Caco-2 (cell line): ENCODE data around the gene ADGRG7. TPM values are rescaled to one million over a fixed set of nuclear protein-coding genes. Genes with fewer than 3 reads are reported as not detected.

Source experiments
- BruUV-seq: library from RNA; stranded (reverse); fragments of 400-500 nt; replicated peaks from 2 replicates; lab custom pipeline; 2021; lab: Mats Ljungman, UMichigan
- CTCF ChIA-PET: fragments of 300-600 bp; sonication (Branson Sonifier 250); formaldehyde crosslinking; loops from one replicate; lab custom pipeline; 2022; ENCODE audit warnings: antibody characterized with exemption; lab: Charles Lee
- POLR2A ChIA-PET: fragments of 300-600 bp; sonication (Branson Sonifier 250); formaldehyde crosslinking; loops from one replicate; lab custom pipeline; 2022; ENCODE audit warnings: antibody characterized with exemption; lab: Charles Lee
- DNase-seq, 2 experiments: peaks; one replicate each; pipeline versions ENCODE4 v3.0.0 to v3.0.0-alpha.2; 2020 to 2022
- H3K27me3 ChIP-seq: replicated peaks from 2 replicates; pipeline ENCODE4 v1.6.0; 2011; ENCODE audit warnings: low read length; ENCODE audit not compliant: control insufficient read depth, insufficient read depth
- H3K36me3 ChIP-seq: 2 replicates; pipeline ENCODE4 v1.5.1; 2011; ENCODE audit warnings: low read length; ENCODE audit not compliant: control insufficient read depth, insufficient read depth
- H3K4me1 ChIP-seq: fragments of 250-450 bp; sonication (Bioruptor Pico); 2 replicates; pipeline ENCODE4 v1.5.1; 2020; ENCODE audit warnings: mild to moderate bottlenecking
- H3K4me3 ChIP-seq: 2 replicates; pipeline ENCODE4 v1.5.1; 2011; ENCODE audit warnings: low read depth, mild to moderate bottlenecking, control low read depth, low read length
- H3K9me3 ChIP-seq: fragments of 250-450 bp; sonication (Bioruptor Pico); 2 replicates; pipeline ENCODE4 v1.5.1; 2020; ENCODE audit warnings: mild to moderate bottlenecking, moderate library complexity
- H3K27ac Mint-ChIP-seq: one replicate; pipeline ENCODE4 v1.8.0; 2022; ENCODE audit warnings: mixed read lengths; ENCODE audit not compliant: unreplicated experiment
- H3K27me3 Mint-ChIP-seq: one replicate; pipeline ENCODE4 v1.8.0; 2022; ENCODE audit warnings: mixed read lengths; ENCODE audit not compliant: insufficient read depth, unreplicated experiment
- H3K36me3 Mint-ChIP-seq: one replicate; pipeline ENCODE4 v1.8.0; 2022; ENCODE audit warnings: mild to moderate bottlenecking, mixed read lengths; ENCODE audit not compliant: insufficient read depth, unreplicated experiment
- H3K4me1 Mint-ChIP-seq: one replicate; pipeline ENCODE4 v1.8.0; 2022; ENCODE audit warnings: low read depth, mixed read lengths; ENCODE audit not compliant: unreplicated experiment
- H3K4me3 Mint-ChIP-seq: one replicate; pipeline ENCODE4 v1.8.0; 2022; ENCODE audit warnings: mild to moderate bottlenecking, moderate library complexity, mixed read lengths; ENCODE audit not compliant: unreplicated experiment
- H3K9me3 Mint-ChIP-seq: one replicate; pipeline ENCODE4 v1.8.0; 2022; ENCODE audit warnings: mixed read lengths; ENCODE audit not compliant: unreplicated experiment
- intact Hi-C: fragments of 100-400 bp; cut with micrococcal nuclease; formaldehyde crosslinking; loops from one replicate; pipeline ENCODE4 v1.10.0; 2022; ENCODE audit not compliant: unreplicated experiment
- total RNA-seq: library from RNA; stranded (reverse); gene quantifications from 2 replicates; pipeline ENCODE4 v1.2.3, GENCODE V29; 2022
- TF ChIP-seq, protein P1 (sequence below), 2 experiments: fragments of 200-600 bp in 1 of 2; IDR thresholded peaks; 1 replicate in 1 of 2; 2 replicates in 1 of 2; pipeline versions ENCODE4 v1.5.1 to v1.8.0; 2011 to 2022; ENCODE audit warnings: antibody characterized with exemption in 1 of 2, control low read depth in 1 of 2, inconsistent platforms in 1 of 2, low read depth in 1 of 2, low read length in 1 of 2, mild to moderate bottlenecking in 1 of 2, moderate library complexity in 1 of 2; ENCODE audit not compliant: insufficient read depth in 1 of 2, severe bottlenecking in 1 of 2, unreplicated experiment in 1 of 2

The ADGRG7 gene
- total RNA-seq, 1 experiment from 2014 or later = 4.2 TPM

DNA sequence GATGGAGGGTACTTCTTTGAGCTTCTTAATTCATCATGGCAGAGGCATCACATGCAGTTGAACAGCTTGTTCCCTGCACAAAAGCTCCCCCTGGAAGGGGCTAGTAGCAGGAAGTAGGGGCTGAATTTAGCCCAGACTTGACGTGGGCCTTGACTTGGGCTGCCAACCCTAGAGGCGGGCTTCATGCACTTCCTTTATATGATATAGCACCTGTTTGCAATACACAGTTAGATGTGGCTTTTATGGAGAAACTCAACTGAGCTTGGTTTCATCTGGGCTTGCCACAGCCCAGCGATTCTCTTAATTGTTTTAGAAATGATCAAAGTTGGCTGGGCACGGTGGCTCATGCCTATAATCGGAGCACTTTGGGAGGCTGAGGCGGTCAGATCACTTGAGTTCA lies 33.7 kb upstream of the ADGRG7 start:
- intact Hi-C loops = loop anchor here (1.0 kb wide), 1 partner anchor 36 kb away; no protein-coding TSS in a partner anchor
- TF ChIP-seq, protein P1, sequence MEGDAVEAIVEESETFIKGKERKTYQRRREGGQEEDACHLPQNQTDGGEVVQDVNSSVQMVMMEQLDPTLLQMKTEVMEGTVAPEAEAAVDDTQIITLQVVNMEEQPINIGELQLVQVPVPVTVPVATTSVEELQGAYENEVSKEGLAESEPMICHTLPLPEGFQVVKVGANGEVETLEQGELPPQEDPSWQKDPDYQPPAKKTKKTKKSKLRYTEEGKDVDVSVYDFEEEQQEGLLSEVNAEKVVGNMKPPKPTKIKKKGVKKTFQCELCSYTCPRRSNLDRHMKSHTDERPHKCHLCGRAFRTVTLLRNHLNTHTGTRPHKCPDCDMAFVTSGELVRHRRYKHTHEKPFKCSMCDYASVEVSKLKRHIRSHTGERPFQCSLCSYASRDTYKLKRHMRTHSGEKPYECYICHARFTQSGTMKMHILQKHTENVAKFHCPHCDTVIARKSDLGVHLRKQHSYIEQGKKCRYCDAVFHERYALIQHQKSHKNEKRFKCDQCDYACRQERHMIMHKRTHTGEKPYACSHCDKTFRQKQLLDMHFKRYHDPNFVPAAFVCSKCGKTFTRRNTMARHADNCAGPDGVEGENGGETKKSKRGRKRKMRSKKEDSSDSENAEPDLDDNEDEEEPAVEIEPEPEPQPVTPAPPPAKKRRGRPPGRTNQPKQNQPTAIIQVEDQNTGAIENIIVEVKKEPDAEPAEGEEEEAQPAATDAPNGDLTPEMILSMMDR (IDR thresholded peaks at IDR 0.05; ENCODE audit: insufficient read depth in 1 of 2, low read depth in 1 of 2, low read length in 1 of 2, severe bottlenecking in 1 of 2, unreplicated experiment in 1 of 2) = no peak
- POLR2A ChIA-PET = no interaction called here
- CTCF ChIA-PET = no interaction called here
- H3K9me3 Mint-ChIP-seq = no peaks in the 10 kb centered on the region
- no peaks in the 10 kb centered on the region for H3K36me3 Mint-ChIP-seq
- Histone ChIP-seq H3K9me3 (no peaks in the 10 kb centered on the region), H3K4me1 (0 out of 2 replicates have a peak, but pooled peaks cover 4% of the 10 kb centered on the region), H3K27me3 (no peaks in the 10 kb centered on the region), H3K36me3 (no peaks in the 10 kb centered on the region), H3K4me3 (no peak overlapping the region)
- no peak overlapping the region for H3K27ac Mint-ChIP-seq
- no peak for DNase-seq
- H3K4me3 Mint-ChIP-seq = no peak overlapping the region
- H3K27me3 Mint-ChIP-seq = no peaks in the 10 kb centered on the region
- no peaks in the 10 kb centered on the region for H3K4me1 Mint-ChIP-seq
- BruUV-seq = no TSS peak

DNA sequence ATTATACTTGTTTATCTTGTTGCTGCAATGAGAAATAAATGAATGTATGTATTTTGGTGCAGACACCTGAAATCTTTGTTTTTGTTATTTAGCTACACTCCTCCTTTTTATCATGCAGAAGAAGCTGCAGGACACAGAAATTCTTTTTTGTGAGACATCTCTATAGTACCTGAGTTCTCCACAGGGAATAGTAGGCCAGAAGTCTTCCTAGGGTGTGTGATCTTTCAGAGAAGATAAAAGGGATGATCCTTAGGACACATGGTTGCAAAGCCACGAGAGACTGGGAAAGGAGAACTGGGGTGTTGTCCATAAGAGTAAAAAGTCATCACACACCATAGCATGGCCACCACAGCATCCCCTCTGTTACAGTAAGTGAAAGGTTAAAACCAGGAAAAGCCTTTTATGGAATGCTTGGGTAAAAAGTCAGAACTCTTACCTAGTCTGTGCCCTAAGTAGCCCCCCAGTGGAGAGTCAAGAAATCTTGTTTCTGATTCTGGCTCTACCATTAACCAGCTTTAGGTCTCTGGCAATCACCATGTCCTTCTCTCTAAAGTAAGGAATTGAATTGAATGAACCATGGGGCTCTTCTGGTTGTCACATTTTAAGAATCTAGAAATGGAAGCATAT lies 31.9 kb upstream of the ADGRG7 start:
- intact Hi-C loops = loop anchor here (1.0 kb wide), 1 partner anchor 114 kb away; no protein-coding TSS in a partner anchor
- H3K4me1 Mint-ChIP-seq = no peaks in the 10 kb centered on the region
- H3K27me3 Mint-ChIP-seq = no peaks in the 10 kb centered on the region
- no peak for DNase-seq
- H3K36me3 Mint-ChIP-seq = no peaks in the 10 kb centered on the region
- TF ChIP-seq, protein P1 (IDR thresholded peaks at IDR 0.05; ENCODE audit: insufficient read depth in 1 of 2, low read depth in 1 of 2, low read length in 1 of 2, severe bottlenecking in 1 of 2, unreplicated experiment in 1 of 2) = no peak
- H3K27ac Mint-ChIP-seq = no peak overlapping the region
- ChIA-PET CTCF (interaction anchor here (1.1 kb wide), 1 partner anchor 115 kb away, joined by 7 read pairs; no protein-coding TSS in a partner anchor), POLR2A (no interaction called here)
- no peaks in the 10 kb centered on the region for H3K9me3 Mint-ChIP-seq
- no TSS peak for BruUV-seq
- Histone ChIP-seq H3K9me3 (no peaks in the 10 kb centered on the region), H3K4me3 (no peak overlapping the region), H3K36me3 (no peaks in the 10 kb centered on the region), H3K4me1 (0 out of 2 replicates have a peak, but pooled peaks cover 4% of the 10 kb centered on the region), H3K27me3 (no peaks in the 10 kb centered on the region)
- no peak overlapping the region for H3K4me3 Mint-ChIP-seq

DNA sequence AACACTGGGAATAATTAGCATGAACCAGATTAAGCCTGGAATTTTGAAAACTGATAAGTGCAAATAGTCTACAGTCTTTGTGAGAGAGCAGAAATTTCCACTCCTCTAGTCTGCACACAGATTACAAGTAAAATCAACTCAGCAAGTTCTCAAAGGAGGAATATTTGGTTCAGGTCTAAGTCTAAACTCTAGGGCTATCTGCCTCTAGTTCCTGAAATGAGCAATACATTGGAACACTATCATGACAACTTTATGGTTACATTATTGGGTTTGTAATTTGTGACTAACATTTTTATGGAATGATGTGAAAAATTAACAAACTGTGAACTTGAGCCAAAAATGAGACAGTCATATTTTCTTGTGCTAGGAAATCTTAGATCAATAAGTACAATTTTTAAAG lies 30.8 kb upstream of the ADGRG7 start:
- no peak for DNase-seq
- H3K27me3 Mint-ChIP-seq = no peaks in the 10 kb centered on the region
- BruUV-seq = no TSS peak
- no peaks in the 10 kb centered on the region for H3K9me3 Mint-ChIP-seq
- no peaks in the 10 kb centered on the region for H3K36me3 ChIP-seq
- no peaks in the 10 kb centered on the region for H3K36me3 Mint-ChIP-seq
- no peak overlapping the region for H3K27ac Mint-ChIP-seq
- TF ChIP-seq, protein P1 (IDR thresholded peaks at IDR 0.05; ENCODE audit: insufficient read depth in 1 of 2, low read depth in 1 of 2, low read length in 1 of 2, severe bottlenecking in 1 of 2, unreplicated experiment in 1 of 2) = no peak
- H3K4me3 Mint-ChIP-seq = no peak overlapping the region
- H3K4me3 ChIP-seq = no peak overlapping the region
- intact Hi-C loops = no loop called here
- H3K4me1 Mint-ChIP-seq = no peaks in the 10 kb centered on the region
- H3K4me1 ChIP-seq = 0 out of 2 replicates have a peak, but pooled peaks cover 4% of the 10 kb centered on the region
- ChIA-PET CTCF (no interaction called here), POLR2A (no interaction called here)
- H3K27me3 ChIP-seq = no peaks in the 10 kb centered on the region
- no peaks in the 10 kb centered on the region for H3K9me3 ChIP-seq
